NCI-H2196 treated with DMSO at 0.1 percent for 48 hours (cell line): ENCODE results near the gene PLVAP.
A peak's percentile ranks its signal among the peaks of the same experiment; 100 is the strongest.

Experiments
- DNase-seq: peaks from one replicate; lab custom pipeline; 2025; ENCODE audit not compliant: unreplicated experiment; lab: John Stamatoyannopoulos, UW

PLVAP gene

DNA sequence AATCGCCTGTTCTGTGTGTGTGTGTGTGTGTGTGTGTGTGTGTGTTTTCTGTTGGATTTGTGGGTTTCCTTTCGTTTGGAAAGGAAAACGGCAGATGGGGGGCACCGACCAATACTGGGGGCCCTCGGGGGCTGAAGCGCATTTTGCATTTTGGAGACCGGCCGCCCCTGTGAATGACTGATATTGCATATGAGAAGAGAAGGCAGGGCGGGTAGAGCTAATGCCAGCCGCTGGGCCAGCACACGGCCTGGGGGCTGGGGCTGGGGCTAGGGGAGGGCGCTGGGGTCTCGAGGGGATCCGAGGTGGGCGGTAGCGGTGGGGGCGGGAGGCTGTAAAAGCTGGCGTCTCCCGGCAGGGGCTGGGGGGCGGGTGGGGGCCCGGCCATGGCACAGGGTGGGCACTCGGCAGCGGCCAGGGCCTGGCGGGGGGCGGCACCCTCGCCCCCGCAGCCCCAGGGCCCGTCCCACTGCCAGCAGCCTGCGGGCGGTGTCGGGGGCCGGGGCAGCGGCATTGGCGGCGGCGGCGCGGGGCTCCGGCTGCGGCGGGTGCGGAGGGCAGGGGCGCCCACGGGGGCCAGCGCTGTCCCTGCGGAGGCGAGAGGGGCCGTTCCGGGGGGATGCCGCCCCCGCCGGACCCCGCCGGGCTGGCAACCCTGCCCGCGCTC lies 53.7 kb downstream of the PLVAP start:
- no peak for DNase-seq

DNA sequence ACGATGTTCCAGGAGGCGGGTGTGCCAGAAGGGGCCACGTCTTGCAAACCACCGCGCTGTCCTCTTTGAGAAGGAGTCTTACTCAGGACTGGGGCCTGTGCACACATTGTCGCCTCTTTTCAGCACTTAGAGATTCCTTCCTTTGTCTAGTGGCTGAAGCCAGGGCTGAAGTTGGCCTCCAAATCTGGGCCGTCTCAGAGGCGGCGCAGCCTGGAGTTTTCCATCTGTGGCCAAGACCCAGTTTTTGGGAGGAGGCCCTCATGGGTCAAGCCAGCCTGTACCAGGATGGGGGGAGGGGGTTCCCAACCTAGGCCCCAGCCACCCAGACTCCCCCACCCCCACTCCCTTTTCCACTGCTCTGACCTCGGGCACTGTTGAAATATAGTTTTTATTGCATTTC lies 54.3 kb downstream of the PLVAP start:
- DNase-seq, result no peak

DNA sequence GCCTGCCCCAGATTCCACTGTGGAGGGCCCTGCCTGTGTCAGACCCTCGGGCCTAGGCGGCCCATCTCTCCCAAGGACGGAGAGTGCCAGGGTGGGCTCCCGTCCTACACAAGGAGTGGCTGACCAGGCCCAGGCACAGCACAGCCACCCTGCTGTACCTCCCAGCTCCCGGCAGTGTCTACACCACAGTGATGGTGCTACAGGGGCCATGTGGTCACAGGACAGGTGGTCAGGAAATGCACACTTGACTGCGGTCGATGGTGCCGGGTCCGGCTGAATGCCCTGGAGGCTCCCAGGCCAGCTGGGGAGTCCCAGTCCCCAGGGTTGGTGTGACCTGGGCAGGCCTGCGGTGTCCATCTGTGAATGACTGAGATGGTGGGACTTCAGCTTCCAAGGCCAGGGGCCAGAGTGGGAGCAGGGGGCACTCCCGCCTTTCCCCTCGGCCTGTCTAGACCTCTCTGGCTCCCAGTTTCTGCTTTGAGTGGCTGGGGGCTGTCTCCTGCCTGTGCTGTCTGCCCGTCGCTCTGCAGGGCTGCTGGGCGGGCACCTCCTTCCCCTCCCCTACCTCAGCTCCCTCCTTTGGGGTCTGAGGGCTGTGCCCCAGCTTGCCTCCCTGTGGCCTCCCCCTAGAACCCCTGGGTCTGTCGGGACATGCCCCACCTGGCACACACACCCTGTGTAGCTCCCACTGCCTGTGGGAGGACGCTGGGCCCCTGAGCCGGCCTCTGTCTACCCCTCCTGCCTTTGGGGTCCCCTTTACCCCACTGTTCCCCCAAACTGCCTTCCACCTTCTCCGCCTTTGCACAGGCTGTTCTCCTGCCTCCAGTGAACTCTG lies 55.3 kb downstream of the PLVAP start:
- DNase-seq, result no peak

DNA sequence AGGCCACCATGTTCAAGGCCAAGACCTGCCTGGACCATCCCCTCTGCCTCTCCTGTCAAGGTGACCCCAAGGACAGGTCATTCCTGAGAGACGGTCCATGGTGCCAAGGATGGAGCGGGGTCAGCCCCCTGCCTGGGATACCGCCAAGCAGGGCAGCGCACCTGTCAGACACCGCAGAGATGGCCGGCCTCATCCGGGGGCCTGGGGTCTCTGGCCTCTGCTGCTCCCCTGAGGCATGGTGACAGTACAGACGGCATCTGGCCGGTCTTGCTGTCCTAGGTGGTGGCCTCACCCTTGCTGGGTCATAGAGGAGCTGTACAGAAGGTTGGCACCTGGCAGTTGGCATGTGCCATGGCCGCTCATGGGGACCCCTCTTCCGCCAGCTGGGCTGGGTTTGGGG lies 56.7 kb downstream of the PLVAP start:
- DNase-seq, result no peak

DNA sequence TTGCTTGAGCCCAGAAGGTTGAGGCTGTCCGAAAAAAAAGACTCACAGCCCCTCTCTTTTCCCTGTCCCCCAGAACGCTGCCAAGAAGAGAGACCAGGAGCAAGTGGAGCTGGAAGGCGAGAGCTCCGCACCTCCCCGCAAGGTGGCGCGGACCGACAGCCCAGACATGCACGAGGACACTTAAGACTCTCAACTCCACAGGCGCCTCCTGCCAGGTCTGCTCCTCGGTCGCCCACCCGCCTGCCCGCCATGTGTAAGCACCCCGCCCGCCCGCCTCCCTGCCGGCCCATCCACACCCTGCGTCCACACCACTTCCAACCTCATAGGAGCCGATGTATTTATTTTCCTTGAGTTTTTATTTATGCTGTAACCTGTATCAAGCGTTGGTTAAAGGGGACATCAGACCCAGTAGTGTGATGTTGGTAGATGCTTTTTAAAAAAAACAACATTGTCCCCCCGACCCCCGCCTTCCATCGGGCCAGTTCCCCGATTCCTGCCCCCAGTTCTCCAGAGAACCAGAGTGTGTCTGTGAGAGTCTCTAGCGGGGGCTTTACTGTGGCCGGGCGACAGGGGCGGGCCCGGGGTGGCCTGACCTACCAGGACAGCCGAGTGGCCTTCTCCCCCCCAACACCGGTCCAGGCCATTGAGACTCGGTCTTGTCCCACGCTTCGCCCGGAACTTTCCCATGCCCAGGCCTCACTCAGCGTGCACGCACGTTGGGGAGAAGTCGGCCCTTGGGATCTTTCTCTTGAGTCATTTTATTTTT lies 57.5 kb downstream of the PLVAP start:
- no peak for DNase-seq

DNA sequence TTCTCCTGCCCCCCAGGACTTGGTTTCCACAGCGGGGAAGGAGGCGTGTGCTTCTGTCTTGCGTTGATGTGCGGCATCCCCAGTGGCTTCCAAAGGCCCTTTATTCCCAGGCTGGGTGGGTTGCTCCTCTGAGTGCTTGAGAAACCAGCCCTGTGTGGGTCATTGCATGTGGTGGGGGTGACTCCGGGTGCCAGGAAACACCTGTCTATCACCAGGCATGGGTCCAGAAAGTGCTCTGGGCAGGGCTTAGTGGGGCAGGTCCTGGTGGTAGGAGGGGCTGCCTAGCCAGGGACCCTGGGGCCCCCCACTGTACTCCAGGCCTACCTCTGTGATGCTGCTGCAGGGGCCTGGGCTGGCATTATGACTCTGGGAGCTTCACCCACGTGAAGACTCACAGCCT lies 58.2 kb downstream of the PLVAP start:
- DNase-seq, result no peak

DNA sequence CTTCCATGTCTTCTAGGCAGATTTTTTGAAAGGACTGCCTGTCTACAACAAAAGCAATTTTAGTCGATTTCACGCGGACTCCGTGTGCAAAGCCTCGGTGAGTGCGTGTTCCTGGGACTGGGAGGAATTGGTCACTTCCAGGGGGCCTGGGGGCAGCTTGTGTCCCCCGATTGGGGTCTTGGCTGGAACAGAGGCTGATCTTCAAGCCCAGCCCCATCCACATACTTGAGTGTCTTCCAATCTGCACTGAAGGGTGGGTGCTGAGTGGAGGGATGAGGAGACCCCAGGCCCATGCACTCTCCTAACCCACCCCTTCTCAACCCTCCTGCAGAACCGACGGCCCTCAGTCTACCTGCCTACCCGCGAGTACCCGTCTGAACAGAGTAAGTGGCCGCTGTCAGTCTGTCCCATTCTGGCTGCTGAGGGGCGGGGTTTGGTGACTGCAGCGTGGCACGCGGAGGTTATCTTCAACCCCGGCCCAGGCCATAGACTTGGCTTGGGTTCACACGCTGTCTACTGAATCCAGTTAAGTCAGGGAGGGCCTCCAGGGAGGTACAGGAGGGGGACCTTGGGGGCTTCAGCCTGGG lies 63.0 kb downstream of the PLVAP start:
- no peak for DNase-seq

DNA sequence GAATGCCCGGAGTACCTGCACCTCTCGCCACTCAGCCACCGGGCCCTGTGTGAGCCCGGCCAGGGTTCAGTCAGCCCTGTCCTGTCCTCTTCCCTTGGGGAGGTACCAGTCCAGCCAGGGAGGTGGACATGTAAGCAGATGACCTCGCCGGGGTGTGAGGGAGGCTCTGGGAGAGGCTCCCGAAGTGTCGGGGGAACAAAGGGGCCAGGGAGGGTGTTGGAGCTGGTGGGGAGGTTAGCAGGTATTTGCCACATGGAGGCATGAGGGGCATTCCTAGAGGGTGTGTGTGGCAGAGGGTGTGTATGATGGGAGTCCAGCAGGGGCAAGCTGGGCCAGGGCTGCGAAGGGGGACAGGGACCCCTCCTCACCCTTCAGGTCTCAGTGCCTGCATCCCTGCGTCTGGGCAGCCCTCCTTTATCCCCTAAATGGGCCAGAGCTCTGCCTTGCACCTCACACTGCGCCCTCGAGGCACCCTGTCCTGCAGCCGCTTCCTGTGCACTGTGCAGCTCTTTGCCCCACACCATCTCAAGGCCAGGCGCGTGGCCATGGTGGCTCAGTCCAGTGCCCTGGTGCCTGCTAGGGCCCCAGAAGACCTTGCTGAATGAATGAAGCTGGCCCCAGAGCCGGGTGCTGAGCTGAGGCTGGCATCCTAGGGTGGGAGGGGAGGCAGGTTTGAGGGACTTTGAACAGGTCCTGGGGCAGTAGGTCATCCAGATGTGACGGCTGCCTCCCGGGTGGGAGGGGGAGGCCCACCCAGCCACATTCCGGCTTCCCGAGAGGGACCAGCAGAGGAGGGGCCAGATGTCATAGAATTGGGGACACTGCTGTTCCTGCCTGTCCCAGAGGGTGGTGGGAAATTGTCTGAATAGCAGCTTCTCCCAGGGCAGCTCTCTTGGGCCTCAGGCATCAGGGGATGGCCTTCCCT lies 64.7 kb downstream of the PLVAP start:
- DNase-seq, result no peak

DNA sequence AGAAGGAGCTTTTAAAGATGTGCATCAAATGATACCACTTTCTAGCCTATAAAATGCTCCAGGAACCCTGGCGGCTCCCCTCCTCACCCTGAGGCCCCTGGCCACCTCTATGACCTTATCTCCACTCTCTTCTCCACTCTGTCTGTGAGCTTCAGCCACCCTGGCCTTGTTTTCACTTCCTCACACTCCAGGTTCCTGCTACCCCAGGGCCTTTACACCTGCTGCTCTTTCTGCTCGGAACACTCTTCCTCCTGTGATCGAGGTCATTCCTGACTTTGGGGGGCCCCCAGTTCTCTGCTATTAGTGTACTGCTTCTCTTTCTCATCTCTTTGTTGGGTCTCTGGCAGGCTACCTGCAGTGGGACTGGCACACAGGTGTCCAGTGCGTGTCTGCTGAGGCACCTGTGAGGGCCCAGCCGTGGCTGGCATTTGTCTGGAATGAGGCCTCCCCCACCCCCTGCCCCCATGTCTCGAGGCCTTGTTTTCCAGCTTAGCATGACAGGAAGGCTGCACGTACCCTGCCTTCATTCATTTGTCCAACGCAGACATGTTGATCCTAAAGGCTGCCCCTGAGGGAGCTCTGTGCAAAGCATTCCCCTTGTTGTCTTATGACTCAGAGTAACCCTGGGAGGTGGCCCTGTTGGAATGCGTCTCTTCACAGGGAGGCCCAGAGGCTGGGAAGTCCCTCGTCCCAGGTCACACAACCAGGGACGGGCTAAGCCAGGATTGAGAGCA lies 65.5 kb downstream of the PLVAP start:
- no peak for DNase-seq

DNA sequence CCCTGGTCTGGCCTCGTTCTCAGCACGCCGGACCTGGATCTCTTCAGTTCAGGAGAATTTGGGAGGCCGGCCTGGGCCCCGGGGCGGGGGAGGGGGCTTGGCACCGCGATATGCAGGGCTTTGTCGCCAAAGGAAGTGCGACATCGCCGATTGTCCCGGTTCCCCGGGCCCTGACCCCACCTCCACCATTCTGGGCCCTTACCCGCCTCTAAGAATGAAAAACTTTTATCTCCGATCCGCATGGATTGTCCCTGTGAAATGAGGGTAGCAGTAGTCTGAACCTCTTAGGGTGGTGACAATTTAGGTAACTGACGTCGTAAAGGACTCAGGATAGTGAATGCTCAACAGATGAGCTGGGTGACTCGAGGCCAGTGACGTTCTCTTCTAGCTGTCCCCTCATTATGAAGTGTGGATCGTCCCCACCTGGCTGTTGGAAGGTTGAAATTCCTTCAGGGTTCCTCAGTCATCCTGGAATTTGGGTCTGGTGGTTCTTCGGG lies 67.1 kb downstream of the PLVAP start:
- no peak for DNase-seq

DNA sequence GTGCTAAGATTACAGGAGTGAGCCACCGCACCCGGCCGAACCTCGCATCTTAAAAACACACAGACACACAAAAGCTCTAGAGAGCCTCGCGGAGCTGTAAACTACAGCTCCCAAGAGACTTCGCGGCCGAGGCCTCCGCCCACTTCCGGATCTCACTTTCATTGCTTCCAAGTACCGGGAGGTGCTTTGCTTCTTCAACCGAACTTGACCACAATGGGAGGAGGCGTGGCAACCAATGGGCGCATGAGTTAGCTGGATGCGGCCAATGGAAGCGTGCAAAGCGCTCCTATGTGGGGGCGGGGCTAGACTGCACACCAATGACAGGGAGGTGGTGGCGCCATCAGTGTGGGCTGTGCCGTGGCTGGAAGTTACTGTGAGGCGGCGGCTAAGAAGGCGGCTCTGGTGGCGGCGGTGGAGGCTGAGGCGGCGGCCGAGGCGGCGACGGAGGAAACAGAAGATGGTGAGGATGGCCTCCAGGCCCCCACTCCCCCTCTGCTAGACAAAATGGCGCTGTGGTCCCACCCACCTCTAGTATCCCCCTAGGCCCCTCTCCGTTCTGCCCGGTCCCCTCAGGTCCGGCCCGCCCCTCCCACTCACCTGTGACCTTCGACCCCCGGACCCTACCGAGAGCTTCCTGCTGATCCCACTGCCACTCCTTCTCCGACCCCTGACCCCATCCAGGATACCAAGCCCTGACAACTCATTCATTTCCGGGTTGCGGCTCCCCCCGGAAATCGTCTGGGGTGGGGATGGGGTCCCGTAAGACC lies 67.8 kb downstream of the PLVAP start, which contains the start of gene DDA1:
Gene DDA1, plus strand, starts transcription at position 366 of the 767 bp plus-strand sequence. Its CDS starts 92 bp downstream, at position 458.
- peak; percentile 99 for DNase-seq

DNA sequence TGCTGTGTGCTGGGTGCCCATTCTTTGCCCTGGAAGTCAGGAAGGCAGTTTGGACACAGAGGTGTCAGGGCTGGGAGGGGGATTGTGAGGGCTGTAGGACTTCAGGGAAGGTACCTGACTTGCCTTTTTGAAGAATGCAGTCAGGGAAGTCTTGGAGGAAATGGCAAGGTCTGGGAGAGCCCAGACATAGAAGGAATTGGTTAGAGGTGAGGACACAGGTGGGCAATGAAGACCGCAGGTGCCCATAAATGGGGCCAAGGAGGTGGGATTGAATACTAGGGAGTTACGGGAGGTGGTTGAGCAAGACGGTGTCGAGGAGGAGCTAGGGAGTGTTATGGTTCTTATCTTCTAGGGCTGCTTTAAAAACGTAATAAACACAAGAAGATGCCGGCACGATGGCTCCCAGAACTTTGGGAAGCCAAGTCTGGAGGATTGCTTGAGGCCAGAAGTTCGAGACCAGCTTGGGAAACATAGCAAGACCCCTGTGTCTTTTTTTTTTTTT lies 69.2 kb downstream of the PLVAP start:
- no peak for DNase-seq

DNA sequence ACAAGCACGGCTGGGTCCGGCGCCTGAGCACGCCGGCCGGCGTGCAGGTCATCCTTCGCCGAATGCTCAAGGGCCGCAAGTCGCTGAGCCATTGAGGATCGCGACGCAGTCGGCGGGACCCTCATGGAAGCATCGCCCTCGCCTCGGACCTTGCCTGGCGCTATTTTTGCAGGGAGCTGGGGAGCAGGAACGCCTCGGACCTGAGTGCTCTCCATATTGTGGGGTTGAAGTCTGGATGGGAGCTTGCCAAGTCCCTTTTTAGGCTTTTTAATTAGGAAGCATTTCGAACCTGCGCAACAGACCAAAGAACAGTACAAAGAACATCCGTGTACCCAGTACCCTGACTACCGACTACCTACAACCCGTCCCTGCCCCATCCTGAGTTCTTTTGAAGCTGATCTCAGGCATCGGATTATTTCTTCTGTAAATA lies 70.8 kb downstream of the PLVAP start:
- no peak for DNase-seq

DNA sequence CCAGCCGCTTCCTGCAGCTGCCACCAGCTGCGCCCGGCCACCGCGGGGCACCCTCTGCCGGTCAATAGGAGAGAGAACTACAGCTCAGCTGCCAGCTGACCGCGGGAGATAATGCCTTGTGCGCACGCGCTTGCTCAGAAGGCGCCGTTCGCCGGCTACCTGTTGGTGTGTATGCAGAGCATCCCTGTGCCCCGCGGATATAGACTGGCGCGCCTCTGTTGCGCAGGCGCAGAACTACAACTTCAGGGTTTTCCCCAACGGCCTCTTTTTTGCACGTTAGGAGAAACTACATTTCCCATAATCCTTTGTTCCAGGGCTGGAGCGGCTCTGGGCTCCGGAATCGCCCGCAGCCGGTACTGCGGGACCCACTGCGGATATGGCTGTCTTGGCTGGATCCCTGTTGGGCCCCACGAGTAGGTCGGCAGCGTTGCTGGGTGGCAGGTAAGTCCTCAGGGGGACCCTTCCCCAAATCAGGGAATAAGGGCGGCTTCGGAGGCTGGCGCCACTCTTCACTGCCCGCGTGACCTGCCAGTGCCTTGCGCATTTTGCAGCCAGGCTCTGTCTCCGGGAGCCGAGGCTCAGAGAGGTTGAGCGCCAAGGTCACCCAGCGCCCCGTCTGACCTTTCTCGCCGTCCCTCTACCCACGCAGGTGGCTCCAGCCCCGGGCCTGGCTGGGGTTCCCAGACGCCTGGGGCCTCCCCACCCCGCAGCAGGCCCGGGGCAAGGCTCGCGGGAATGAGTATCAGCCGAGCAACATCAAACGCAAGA lies 71.4 kb downstream of the PLVAP start, which contains the start of gene MRPL34:
Gene MRPL34, plus strand, starts transcription at position 356 of the 768 bp plus-strand sequence. Its CDS starts 21 bp downstream, at position 377.
- DNase-seq, result peak; percentile 99

DNA sequence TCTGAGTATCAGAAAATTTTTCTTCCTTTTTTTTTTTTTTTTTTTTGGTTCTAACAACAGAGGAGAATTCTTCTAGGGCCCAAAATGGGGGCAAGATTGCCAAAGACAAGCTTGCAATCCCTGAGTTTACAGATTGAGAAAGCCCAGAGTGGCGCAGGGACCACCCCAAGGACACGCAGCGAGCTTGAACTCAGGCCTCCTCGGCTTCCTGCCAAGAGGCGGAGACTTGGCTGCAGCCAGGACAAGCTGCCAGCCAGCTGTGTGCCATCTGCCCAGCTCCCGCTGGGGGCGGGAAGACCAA lies 72.0 kb downstream of the PLVAP start:
- no peak for DNase-seq

DNA sequence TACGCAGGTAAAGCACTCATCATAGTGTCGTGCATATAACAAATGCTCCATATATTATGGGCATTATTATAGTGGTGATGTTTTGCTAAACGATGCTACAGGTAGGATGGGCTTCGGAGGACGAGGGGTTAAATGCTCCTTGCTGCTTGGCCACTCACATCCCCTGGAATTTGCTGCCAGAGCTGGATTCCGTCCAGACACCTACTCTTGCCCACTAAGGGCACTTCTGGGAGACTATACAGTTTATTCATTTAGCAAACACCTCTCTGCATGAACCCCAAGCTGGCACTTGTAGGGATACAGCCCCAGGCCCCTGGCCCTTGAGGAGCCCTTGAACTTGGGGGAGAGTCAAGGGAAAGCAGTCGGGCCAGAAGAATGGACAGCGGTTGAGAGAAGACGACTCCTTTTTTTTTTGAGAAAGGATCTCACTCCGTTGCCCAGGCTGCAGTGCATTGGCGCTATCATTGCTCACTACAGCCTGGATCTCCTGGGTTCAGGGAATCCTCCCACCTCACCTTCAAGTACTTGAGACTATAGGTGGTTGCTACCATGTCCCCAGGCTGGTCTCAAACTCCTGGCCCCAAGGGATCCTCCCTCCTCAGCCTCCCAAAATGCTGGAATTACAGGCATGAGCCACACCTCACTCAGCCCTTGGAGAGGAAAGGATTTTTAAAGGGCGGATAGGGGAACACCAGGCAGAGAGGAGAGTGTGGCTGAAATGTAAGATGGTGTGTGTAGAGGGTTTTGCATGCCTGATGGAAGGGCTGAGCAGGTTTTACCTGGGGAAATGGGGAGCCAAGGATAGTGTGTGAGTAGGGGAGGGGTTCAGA lies 72.5 kb downstream of the PLVAP start:
- DNase-seq, result no peak

DNA sequence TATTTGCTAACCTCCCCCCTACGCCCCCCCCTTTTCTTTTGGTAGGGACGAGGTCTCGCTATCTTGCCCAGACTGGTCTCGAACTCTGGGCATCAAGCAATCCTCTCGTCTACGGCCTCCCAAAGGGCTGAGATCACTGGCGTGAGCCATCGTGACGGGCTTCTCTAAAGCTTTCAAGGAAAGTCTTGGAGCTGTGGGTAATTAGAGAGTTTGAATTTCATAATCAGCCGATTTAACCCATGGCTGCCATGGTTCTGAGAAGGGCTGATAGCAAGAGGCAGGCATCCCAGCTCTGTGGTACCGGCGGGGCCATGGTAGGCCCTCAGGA lies 73.2 kb downstream of the PLVAP start:
- no peak for DNase-seq
